Calu3 (cell line): Measurements from ENCODE around the gene JAG1. TPM values are rescaled to one million over a fixed set of nuclear protein-coding genes. Genes with fewer than 3 reads are reported as not detected.

ENCODE experiments used
- BruUV-seq: library from RNA; stranded (reverse); fragments of 400-500 nt; replicated peaks from 2 replicates; lab custom pipeline; 2021; lab: Mats Ljungman, UMichigan
- CTCF ChIA-PET: fragments of 300-600 bp; sonication (Branson Sonifier 250); formaldehyde crosslinking; loops from one replicate; lab custom pipeline; 2022; ENCODE audit warnings: antibody characterized with exemption; lab: Charles Lee
- DNase-seq: peaks from one replicate; pipeline ENCODE4 v3.0.0; 2022
- H3K27ac Mint-ChIP-seq: one replicate; pipeline ENCODE4 v1.8.0; 2022; ENCODE audit warnings: mixed read lengths; ENCODE audit not compliant: unreplicated experiment
- H3K27me3 Mint-ChIP-seq: one replicate; pipeline ENCODE4 v1.8.0; 2022; ENCODE audit warnings: mixed read lengths; ENCODE audit not compliant: unreplicated experiment
- H3K36me3 Mint-ChIP-seq: one replicate; pipeline ENCODE4 v1.8.0; 2022; ENCODE audit warnings: mild to moderate bottlenecking, moderate library complexity, mixed read lengths; ENCODE audit not compliant: insufficient read depth, unreplicated experiment
- H3K4me1 Mint-ChIP-seq: one replicate; pipeline ENCODE4 v1.8.0; 2022; ENCODE audit warnings: mild to moderate bottlenecking, low read depth, mixed read lengths; ENCODE audit not compliant: unreplicated experiment
- H3K4me3 Mint-ChIP-seq: one replicate; pipeline ENCODE4 v1.8.0; 2022; ENCODE audit warnings: mild to moderate bottlenecking, low read depth, moderate library complexity, mixed read lengths; ENCODE audit not compliant: unreplicated experiment
- H3K9me3 Mint-ChIP-seq: one replicate; pipeline ENCODE4 v1.8.0; 2022; ENCODE audit warnings: low read depth, mixed read lengths; ENCODE audit not compliant: unreplicated experiment
- intact Hi-C: fragments of 100-400 bp; cut with micrococcal nuclease; formaldehyde crosslinking; loops from one replicate; pipeline ENCODE4 v1.10.0; 2022; ENCODE audit not compliant: unreplicated experiment
- total RNA-seq: library from RNA; stranded (reverse); gene quantifications from 2 replicates; pipeline ENCODE4 v1.2.3, GENCODE V29; 2022
- TF ChIP-seq, protein P1 (sequence below): fragments of 200-600 bp; IDR thresholded peaks from one replicate; pipeline ENCODE4 v1.8.0; 2022; ENCODE audit warnings: antibody characterized with exemption; ENCODE audit not compliant: unreplicated experiment

The JAG1 gene
- total RNA-seq, 1 experiment from 2014 or later: 245 TPM

DNA sequence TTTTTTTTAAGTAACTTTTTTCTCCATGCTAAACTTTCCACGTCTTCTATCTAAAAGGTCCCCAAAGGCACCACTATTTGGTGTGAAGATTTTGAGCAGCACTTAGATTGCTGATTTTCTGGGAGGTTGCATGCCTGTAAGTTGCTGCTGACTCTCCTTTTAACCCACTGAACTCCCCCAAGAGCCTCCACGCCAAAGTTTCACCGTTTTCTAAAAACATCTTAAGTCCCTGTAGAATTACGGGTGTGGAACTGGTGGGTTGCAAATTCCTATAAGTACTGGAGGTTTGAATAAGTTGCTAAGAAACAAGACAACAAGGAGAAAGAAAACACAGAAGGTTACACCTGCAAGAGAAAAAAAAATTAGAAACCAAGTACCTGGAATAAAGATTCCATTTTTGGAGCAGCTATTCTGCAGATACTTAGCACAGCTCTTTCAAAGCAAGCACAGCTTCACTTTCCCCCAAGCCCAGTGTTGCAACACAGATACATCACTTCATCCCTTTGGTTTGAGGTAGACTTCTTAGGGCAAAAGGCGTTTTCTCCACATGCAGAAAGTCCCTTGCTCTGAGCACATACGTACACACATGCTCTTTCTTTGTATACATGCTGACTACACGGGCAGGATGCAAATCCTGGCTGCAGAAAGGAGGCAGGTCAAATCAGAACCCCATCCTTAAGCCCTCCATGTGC lies 5.0 kb downstream of the JAG1 start:
- Mint-ChIP-seq H3K27me3 (no peaks in the 10 kb centered on the region), H3K4me3 (peak overlapping the region; percentile 82), H3K9me3 (no peaks in the 10 kb centered on the region), H3K27ac (peak overlapping the region; percentile 23), H3K4me1 (peaks cover 27% of the 10 kb centered on the region), H3K36me3 (peaks cover 100% of the 10 kb centered on the region)
- BruUV-seq: TSS peak; percentile 0
- intact Hi-C loops: loop anchor here (10.0 kb wide), 1 partner anchor 114 kb away; no protein-coding TSS in a partner anchor
- TF ChIP-seq, protein P1, sequence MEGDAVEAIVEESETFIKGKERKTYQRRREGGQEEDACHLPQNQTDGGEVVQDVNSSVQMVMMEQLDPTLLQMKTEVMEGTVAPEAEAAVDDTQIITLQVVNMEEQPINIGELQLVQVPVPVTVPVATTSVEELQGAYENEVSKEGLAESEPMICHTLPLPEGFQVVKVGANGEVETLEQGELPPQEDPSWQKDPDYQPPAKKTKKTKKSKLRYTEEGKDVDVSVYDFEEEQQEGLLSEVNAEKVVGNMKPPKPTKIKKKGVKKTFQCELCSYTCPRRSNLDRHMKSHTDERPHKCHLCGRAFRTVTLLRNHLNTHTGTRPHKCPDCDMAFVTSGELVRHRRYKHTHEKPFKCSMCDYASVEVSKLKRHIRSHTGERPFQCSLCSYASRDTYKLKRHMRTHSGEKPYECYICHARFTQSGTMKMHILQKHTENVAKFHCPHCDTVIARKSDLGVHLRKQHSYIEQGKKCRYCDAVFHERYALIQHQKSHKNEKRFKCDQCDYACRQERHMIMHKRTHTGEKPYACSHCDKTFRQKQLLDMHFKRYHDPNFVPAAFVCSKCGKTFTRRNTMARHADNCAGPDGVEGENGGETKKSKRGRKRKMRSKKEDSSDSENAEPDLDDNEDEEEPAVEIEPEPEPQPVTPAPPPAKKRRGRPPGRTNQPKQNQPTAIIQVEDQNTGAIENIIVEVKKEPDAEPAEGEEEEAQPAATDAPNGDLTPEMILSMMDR: no peak
- CTCF ChIA-PET: no interaction called here
- DNase-seq: no peak

DNA sequence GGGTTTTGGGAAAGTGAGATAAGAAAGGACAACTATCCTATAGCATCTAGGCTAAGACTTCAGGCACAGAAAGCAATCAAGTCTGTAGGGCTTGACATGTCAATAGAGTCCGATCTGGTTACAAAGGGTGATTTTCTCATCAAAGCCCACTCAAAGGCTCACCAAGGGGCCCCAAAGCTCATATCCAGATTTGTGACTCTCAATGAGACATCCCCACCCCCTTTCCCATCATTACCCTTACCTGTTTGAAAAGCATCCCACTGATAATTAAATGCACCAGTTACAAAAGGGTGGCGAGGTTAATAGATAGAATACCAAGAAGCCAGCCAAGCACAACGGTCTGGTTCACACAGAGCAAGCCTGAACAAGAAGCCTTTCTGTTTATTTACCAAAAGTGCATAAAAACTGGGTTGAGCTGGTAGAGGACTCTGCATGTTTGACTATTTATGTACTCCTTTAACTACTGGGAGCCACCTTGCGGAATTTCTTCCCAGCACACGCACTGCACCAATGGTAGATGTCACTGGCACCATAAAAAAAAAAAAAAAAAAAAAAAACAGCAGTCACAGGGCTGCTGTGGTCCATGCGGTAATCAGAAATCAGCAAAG lies 6.1 kb downstream of the JAG1 start:
- no TSS peak for BruUV-seq
- TF ChIP-seq, protein P1: no peak

DNA sequence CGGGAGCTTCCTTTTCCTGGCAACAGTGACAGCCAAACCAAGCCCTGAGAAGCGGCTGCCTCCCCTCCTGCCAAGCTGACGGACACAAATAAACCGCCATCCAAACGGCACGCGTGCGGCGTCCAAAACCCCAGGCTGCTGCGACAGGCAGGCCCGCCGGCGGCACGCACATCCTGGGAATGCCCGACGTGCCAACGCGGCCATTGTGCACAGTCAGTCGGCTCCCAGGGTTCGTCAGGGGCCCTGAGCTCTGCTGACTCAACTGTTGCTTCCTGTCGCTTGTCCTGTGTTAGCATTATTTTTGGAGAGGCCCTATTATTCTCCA lies 6.8 kb downstream of the JAG1 start:
- H3K27ac Mint-ChIP-seq: no peak overlapping the region
- TF ChIP-seq, protein P1: no peak
- intact Hi-C loops: loop anchor here (10.0 kb wide), 1 partner anchor 112 kb away; no protein-coding TSS in a partner anchor
- no peak for DNase-seq
- peaks cover 43% of the 10 kb centered on the region for H3K4me1 Mint-ChIP-seq
- CTCF ChIA-PET: no interaction called here
- H3K36me3 Mint-ChIP-seq: peaks cover 100% of the 10 kb centered on the region
- peak overlapping the region; percentile 82 for H3K4me3 Mint-ChIP-seq
- H3K27me3 Mint-ChIP-seq: no peaks in the 10 kb centered on the region
- H3K9me3 Mint-ChIP-seq: no peaks in the 10 kb centered on the region
- no TSS peak for BruUV-seq

More for the DNA sequence above, 6.1 kb downstream of the JAG1 start:
- DNase-seq: no peak
- Mint-ChIP-seq H3K27ac (no peak overlapping the region), H3K4me3 (peak overlapping the region; percentile 82), H3K27me3 (no peaks in the 10 kb centered on the region), H3K36me3 (peaks cover 100% of the 10 kb centered on the region), H3K9me3 (no peaks in the 10 kb centered on the region), H3K4me1 (peaks cover 36% of the 10 kb centered on the region)
- CTCF ChIA-PET: interaction anchor here (0.7 kb wide), 1 partner anchor 63 kb away, joined by 6 read pairs; no protein-coding TSS in a partner anchor
- intact Hi-C loops: loop anchor here (10.0 kb wide), 1 partner anchor 113 kb away; no protein-coding TSS in a partner anchor

DNA sequence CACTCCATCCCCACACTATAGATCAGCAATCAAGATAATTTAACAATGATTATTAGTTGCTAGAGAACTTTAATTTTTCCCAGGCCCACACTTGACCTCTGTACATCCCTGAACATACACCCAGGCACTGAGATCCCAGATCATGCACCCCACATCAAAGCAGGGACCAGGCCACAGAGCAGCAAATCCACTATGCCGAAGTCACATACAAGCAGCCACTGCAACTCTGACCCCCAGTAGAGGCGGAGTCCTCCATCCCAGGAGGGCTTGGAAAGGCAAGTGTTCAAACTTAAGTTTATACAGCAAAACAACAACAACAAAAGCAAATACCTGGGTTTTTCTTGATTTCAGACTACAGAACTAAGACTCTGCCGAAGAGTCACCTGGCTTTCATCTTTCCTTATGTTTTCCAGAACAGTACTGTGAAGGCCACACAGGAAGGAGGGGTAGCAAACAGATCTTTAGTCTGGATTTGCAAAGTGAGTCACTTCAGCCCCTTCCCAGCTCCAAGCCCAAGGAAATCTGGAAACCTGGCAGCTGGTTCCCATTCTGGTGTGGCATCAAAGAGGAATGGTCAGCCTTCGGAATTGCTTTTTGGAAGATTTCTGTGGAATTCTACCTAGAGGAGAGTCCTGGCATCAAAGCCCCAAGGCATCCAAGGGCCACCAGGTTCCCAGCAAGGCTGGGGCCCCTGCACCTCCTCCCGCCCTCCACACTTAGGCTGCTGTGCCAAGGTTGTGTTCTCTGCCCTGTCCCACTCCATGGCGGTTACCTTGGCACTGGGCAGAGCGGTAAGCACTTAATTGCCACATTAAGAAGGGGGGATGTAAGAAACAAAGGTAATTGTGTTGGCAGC lies 7.3 kb downstream of the JAG1 start:
- no TSS peak for BruUV-seq
- CTCF ChIA-PET: interaction anchor here (0.9 to 1.8 kb wide), 2 partner anchors 273 to 601 kb away, joined by 3 to 4 read pairs; no protein-coding TSS in a partner anchor
- Mint-ChIP-seq H3K4me1 (peaks cover 48% of the 10 kb centered on the region), H3K27me3 (no peaks in the 10 kb centered on the region), H3K4me3 (peak overlapping the region; percentile 82), H3K27ac (peak overlapping the region; percentile 85), H3K36me3 (peaks cover 100% of the 10 kb centered on the region), H3K9me3 (no peaks in the 10 kb centered on the region)
- intact Hi-C loops: loop anchor here (10.0 kb wide), 1 partner anchor 112 kb away; no protein-coding TSS in a partner anchor
- TF ChIP-seq, protein P1: no peak
- no peak for DNase-seq
